ENCODE data around the gene INPP5E. TPM values are rescaled to one million over a fixed set of nuclear protein-coding genes. Genes with fewer than 3 reads are reported as not detected.
A peak's percentile ranks its signal among the peaks of the same experiment; 100 is the strongest.

Gene INPP5E
- total RNA-seq, 2 donors from 2014 or later: 6.4 to 9.1 TPM

DNA sequence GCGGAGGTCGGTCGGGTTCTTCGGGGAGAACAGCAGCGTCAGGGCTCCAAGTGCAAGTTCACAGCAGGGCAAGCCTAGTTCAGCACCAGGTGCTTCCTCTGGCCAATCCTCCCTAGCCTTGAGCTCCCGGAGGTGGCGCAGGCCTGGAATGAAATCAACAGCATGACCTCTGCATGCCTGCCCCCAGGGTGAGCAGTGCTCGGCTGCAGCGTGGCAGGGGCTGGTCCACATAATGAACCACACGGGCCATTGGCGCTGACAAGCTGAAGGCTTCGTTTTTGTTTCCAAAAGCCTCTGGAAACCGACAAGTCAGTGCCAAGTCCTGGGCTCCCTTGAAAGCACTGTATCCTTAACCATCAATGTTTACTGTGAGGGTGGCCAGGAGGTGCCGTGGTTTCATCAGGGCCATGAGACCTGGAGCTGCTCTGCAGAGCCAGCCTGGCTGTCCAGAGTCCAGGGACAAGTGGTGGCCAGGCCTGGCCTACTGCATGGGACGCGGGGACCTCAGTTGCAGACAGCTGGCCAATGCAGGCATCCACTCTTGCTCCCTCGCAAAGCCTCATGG, 2.1 kb upstream of the INPP5E start:
- TF ChIP-seq, protein P1, sequence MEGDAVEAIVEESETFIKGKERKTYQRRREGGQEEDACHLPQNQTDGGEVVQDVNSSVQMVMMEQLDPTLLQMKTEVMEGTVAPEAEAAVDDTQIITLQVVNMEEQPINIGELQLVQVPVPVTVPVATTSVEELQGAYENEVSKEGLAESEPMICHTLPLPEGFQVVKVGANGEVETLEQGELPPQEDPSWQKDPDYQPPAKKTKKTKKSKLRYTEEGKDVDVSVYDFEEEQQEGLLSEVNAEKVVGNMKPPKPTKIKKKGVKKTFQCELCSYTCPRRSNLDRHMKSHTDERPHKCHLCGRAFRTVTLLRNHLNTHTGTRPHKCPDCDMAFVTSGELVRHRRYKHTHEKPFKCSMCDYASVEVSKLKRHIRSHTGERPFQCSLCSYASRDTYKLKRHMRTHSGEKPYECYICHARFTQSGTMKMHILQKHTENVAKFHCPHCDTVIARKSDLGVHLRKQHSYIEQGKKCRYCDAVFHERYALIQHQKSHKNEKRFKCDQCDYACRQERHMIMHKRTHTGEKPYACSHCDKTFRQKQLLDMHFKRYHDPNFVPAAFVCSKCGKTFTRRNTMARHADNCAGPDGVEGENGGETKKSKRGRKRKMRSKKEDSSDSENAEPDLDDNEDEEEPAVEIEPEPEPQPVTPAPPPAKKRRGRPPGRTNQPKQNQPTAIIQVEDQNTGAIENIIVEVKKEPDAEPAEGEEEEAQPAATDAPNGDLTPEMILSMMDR (IDR thresholded peaks at IDR 0.05): no peak
- no peaks in the 10 kb centered on the region for H3K9me3 ChIP-seq
- H3K36me3 ChIP-seq: peaks cover 60% of the 10 kb centered on the region
- H3K4me1 ChIP-seq: peaks cover 0 to 31% of the 10 kb centered on the region in 2 donors
- no peak overlapping the region for H3K27ac ChIP-seq
- H3K27me3 ChIP-seq: no peaks in the 10 kb centered on the region
- no peak overlapping the region for H3K4me3 ChIP-seq
- DNase-seq (ENCODE audit: low spot score): no peak

DNA sequence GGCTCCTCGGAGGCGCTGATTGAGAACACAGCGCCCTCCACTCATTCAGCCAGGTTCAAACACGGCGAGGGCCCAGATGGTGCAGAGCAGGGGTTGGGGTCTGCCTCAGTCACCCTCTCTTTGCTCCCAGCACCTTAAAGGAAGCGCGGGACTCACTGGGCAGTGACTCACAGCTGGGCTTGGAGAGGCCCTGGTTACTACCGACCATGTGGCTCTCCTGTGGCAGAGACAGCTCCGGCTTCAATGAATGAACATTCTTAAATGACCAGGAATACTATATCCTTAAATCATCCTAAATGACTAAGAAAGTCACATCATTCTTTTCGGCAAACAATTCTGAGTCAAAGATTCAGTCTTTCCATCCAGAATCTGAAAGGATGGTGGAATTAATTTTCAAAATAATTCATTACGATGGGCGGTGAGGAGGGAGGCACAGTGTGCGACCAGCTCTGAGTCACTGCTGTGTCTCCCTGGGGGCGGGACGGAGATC, 1.6 kb upstream of the INPP5E start:
- Histone ChIP-seq H3K27ac (peak overlapping the region in 1 of 2 donors; percentile 82), H3K36me3 (peaks cover 55% of the 10 kb centered on the region), H3K9me3 (no peaks in the 10 kb centered on the region), H3K27me3 (no peaks in the 10 kb centered on the region), H3K4me3 (no peak overlapping the region), H3K4me1 (peaks cover 0 to 36% of the 10 kb centered on the region in 2 donors)
- TF ChIP-seq, protein P1 (IDR thresholded peaks at IDR 0.05): no peak
- DNase-seq (ENCODE audit: low spot score): no peak

DNA sequence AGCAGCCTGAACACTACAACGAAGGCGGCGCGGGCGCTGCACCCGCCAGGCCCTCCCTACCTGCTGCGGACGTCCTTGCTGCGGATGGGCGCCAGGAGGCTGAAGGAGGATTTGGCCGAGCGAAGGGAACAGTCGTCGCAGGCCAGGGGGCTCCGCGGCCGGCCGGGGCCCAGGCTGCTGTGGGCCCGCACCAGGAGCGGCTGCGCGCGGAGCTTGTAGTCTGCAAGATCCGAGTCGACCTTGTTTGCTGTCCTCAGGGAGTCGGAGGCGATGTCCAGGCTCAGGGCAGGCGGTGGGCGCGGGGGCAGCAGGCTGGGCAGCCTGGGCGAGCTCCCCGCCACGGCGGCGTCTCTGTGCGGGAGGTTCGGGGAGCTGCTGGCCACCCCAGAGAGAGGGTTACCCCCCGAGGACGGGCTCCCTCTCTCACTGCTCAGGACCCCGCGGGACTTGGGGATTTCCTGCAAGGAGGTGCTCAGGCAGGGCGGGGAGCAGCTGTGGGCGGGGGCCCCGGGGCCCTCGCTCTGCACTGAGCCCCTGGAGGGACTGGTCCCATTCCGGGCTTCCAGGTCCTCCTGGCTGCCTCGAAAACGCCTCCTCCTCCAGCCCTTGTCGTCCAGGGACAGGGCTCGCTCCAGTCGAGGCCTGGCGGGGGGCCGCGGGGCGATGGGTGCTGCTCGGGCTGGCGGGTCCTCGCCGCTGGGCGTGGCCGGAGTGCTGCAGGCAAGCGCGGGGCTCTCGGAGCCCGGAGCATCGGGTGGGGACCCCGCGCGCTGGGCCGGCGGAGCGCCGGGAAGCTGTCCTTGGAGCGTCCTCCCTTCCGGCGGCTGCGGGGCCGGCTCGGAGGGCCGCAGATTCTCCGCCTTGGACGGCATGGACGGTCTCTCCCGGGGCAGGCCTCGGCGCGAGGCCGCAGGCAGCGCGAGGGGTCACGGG, 831 bp downstream of the INPP5E start:
- peaks cover 0 to 37% of the 10 kb centered on the region in 2 donors for H3K4me1 ChIP-seq
- TF ChIP-seq, protein P1 (IDR thresholded peaks at IDR 0.05): no peak
- no peak for DNase-seq (ENCODE audit: low spot score)
- no peaks in the 10 kb centered on the region for H3K27me3 ChIP-seq
- peak overlapping the region; percentile 82 to 83 for H3K27ac ChIP-seq
- H3K36me3 ChIP-seq: peaks cover 32% of the 10 kb centered on the region
- no peaks in the 10 kb centered on the region for H3K9me3 ChIP-seq
- peak overlapping the region; percentile 96 to 98 for H3K4me3 ChIP-seq

DNA sequence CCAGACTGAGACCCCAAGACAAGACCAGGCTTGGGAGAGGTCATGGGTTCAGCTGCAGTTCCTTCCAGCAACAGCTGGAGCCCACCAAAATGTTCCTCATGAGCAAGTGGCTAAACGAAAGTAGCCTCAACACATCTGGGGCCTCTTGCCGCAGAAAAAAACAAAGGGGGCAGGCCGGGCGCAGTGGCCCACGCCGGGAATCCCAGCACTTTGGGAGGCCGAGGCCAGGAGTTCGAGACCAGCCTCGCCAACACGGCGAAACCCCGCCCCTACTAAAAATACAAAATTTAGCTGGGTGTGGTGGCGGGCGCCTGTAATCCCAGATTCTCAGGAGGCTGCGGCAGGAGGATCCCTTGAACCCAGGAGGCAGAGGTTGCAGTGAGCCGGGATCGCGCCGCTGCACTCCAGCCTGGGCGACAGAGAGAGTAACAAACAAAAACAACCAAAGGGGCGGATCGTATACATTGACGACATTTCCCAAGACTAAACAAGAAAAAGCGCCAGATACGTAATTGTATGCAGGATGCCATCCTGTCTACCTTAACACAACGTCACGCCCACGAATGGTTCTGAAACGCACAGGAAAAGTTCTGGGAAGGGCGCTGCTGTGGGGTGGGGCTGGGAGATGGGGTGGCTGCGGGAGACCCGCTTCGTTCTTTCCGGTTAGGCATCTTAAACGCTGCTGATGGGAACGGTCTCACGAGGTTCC, 1.7 kb downstream of the INPP5E start:
- TF ChIP-seq, protein P1 (IDR thresholded peaks at IDR 0.05): no peak
- Histone ChIP-seq H3K4me3 (peak overlapping the region; percentile 96 to 98), H3K27me3 (no peaks in the 10 kb centered on the region), H3K4me1 (peaks cover 0 to 37% of the 10 kb centered on the region in 2 donors), H3K27ac (peak overlapping the region in 1 of 2 donors; percentile 41), H3K36me3 (peaks cover 24% of the 10 kb centered on the region), H3K9me3 (no peaks in the 10 kb centered on the region)
- no peak for DNase-seq (ENCODE audit: low spot score)

DNA sequence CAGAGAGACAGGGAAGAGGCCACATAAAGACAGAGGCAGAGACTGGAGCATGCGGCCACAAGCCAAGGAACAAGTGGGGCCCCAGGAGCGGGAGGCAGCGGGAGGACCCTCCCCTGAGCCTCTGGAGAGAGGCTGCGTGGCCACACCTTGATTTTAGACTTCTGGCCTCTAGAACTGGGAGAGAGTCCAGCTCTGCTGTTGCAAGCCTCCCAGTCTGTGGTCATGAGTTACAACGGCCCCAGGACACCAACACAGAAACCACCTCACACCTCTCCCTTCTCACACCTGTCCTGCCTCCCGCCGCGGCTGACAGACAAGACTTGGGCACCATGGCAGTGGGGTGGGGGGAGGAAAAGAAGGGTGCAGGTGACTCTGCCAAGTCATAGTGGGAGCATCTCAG, 2.2 kb downstream of the INPP5E start:
- peaks cover 0 to 37% of the 10 kb centered on the region in 2 donors for H3K4me1 ChIP-seq
- H3K36me3 ChIP-seq: peaks cover 23% of the 10 kb centered on the region
- no peak for DNase-seq (ENCODE audit: low spot score)
- H3K4me3 ChIP-seq: peak overlapping the region; percentile 96 to 98
- H3K27ac ChIP-seq: peak overlapping the region in 1 of 2 donors; percentile 41
- H3K27me3 ChIP-seq: no peaks in the 10 kb centered on the region
- TF ChIP-seq, protein P1 (IDR thresholded peaks at IDR 0.05): no peak
- H3K9me3 ChIP-seq: no peaks in the 10 kb centered on the region
